Measurements from ENCODE around the gene ODAD3. TPM values are rescaled to one million over a fixed set of nuclear protein-coding genes. Genes with fewer than 3 reads are reported as not detected.

Gene ODAD3
- total RNA-seq, 1 donor from 2014 or later, result 4.3 TPM

- intact Hi-C loops (cut with DNase I), result no loop called here
- no peak for DNase-seq
- peaks cover 47% of the 10 kb centered on the region for H3K27me3 ChIP-seq (ENCODE audit: low read depth)
- H3K27ac ChIP-seq, result no peak within 1 kb of the TSS
- peaks cover 6% of the 10 kb centered on the region for H3K36me3 ChIP-seq
- no peaks in the 10 kb centered on the region for H3K9me3 ChIP-seq
- no peak for ATAC-seq
- peaks cover 42% of the 10 kb centered on the region for H3K4me1 ChIP-seq
- H3K4me3 ChIP-seq, result peak within 1 kb of the TSS; percentile 49
- TF ChIP-seq CTCF (IDR thresholded peaks at IDR 0.05), result no peak
Measured at GRCh38 chr19:11480715-11481533, 46.0 kb upstream of the ODAD3 start, which contains the start of gene ELAVL3. Gene ELAVL3, minus strand, starts transcription at chr19:11481046. Its CDS starts 438 bp downstream, at chr19:11480608.

- peaks cover 42% of the 10 kb centered on the region for H3K4me1 ChIP-seq
- peaks cover 6% of the 10 kb centered on the region for H3K36me3 ChIP-seq
- intact Hi-C loops (cut with DNase I), result no loop called here
- ATAC-seq (no peak), DNase-seq (no peak)
- H3K9me3 ChIP-seq, result no peaks in the 10 kb centered on the region
- H3K4me3 ChIP-seq, result peak overlapping the region; percentile 19
- TF ChIP-seq CTCF (IDR thresholded peaks at IDR 0.05), result no peak
- H3K27ac ChIP-seq, result no peak overlapping the region
- H3K27me3 ChIP-seq (ENCODE audit: low read depth), result peaks cover 47% of the 10 kb centered on the region
Measured at GRCh38 chr19:11479898-11480714, 45.2 kb upstream of the ODAD3 start.

- TF ChIP-seq CTCF (IDR thresholded peaks at IDR 0.05), result no peak
- Histone ChIP-seq H3K27me3 (ENCODE audit: low read depth) (peaks cover 47% of the 10 kb centered on the region), H3K27ac (no peak overlapping the region), H3K4me1 (peaks cover 42% of the 10 kb centered on the region), H3K9me3 (no peaks in the 10 kb centered on the region), H3K36me3 (peaks cover 6% of the 10 kb centered on the region), H3K4me3 (peak overlapping the region; percentile 19)
- ATAC-seq, result peak in 1 of 2 donors; percentile 21
- no peak for DNase-seq
- intact Hi-C loops (cut with DNase I), result no loop called here
Measured at GRCh38 chr19:11479090-11479897, 44.4 kb upstream of the ODAD3 start.

- TF ChIP-seq CTCF (IDR thresholded peaks at IDR 0.05), result no peak
- ATAC-seq (no peak), DNase-seq (no peak)
- Histone ChIP-seq H3K4me1 (peaks cover 42% of the 10 kb centered on the region), H3K4me3 (no peak overlapping the region), H3K27ac (no peak overlapping the region), H3K27me3 (ENCODE audit: low read depth) (peaks cover 41% of the 10 kb centered on the region), H3K36me3 (no peaks in the 10 kb centered on the region), H3K9me3 (no peaks in the 10 kb centered on the region)
- intact Hi-C loops (cut with DNase I), result no loop called here
Measured at GRCh38 chr19:11478167-11479089, 43.5 kb upstream of the ODAD3 start.

All from lower lobe of right lung (tissue), 2 donors.